UCSD-AML1 (cell line): ENCODE measurements around the gene FABP7.

Experiments used
- DNase-seq: peaks from one replicate; lab custom pipeline; 2025; ENCODE audit not compliant: unreplicated experiment; lab: John Stamatoyannopoulos, UW

Gene FABP7

DNA sequence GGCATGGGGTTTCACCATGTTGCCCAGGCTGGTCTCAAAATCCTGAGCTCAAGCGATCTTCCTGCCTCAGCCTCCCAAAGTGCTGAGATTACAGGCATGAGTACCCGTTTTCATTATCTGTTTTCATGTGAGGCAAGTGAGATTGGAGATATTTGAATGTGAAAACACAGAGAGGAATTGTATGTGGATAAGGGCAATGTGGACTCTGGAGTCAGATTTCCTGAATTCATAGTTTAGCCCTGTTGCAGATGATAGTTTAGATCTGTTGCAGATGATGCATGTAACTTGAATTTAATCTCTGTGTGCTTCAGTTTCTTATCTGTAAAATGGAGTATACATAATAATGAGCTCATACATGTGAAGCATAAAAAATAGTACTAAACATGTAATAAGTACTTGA lies 13.2 kb downstream of the FABP7 start:
- DNase-seq = no peak

DNA sequence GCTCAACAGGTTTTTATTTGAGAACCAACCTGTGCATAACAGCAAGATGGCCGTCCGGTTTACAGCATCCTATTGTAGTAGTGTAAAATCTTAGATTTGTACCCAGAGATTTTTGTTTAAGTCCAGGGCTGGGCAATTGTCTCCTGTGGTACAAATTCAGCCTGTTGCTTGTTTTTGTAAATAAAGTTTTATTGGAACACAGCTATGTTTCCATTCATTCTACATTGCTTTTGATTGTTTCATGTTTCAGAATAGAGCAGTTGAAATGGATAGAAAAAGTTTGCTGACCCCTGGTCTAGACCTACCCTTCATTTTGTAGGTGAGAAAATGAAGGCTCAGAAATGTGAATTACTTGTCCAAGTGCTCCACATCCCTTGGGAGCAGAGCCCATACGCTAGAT lies 18.0 kb downstream of the FABP7 start:
- DNase-seq = no peak

DNA sequence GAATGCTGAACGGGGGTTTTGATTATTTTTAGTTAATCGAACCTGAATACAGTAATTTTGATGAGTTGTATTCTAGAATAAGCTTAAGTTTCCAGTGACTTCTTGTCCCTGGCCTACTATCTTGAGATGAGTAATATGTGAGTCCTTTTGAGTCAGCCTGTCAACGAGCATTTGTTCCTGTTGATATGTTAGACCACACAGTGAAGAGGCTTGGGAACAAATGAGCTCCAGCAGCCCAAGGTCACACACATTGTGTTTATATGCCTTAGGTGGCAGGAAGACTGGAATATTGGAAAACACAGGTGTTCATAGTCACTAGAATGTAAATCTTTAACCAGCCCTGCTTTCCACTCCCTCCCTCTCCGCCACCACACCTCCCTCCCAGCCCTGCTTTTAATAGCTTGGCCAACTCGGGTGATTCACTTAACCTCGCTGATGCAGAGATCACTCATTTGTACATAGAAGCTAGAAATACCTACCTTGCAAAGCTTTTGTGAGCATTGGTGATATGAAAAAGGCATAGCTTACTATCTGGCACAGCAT lies 18.7 kb downstream of the FABP7 start:
- no peak for DNase-seq

DNA sequence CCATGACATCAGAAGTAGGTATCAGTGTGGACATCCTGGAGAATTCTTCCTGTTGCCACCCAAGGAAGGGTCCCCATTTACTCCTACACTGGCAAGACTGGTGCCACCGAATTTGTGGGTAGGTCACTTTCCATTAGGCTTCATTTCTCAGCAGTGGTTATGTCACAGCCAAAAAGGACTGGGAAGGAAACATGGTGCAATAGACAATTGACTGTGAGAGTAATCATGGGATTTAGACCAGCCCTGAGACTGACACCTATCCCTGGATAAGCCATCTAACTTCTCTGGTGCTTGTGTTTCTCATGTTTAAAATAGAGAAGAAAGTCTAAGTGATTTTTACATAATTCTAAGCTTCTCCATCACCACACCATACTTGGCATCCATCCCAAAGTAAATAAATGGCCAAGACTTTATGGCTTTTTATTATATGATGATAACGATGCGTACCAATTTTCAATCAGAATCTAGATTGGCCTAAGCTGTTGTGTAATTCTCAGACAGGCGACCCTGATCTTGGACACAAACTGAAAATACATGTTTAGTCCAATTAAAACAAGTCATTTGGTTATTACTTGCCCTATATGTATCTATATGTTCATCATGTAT lies 19.7 kb downstream of the FABP7 start:
- no peak for DNase-seq

DNA sequence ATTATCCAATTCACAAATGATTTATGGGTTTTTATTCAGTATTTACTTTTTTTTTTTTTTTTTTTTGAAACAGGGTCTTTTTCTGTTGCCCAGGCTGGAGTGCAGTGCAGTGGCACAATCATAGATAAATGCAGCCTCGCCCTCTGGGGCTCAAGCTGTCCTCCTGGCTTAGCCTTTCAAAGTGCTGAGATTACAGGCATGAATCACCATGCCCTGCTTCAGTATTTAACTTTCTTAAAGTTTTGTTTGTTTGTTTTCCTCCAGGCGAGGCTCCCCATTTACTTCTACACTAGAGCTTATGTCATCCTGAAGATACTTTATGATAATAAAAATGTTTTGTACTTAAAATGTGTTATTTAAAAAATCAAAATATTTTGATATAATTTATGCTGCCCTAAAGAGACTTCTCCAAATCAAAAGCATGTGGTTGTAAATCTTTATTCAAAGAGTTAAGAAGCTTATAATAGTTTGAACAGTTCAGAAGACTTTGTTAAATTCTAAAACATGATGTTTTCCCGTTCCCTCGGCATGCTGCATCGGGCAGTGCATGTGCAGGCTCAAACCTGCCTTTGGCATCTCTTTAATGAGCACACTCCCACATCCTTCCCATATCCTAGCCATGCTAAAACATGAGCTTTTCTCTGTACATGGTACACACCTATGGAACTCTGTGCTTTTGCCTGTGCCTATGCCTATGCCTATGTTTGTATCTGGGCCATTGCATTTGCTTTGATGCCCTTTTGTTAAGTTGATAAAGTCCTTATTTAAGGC lies 20.6 kb downstream of the FABP7 start:
- DNase-seq = no peak

DNA sequence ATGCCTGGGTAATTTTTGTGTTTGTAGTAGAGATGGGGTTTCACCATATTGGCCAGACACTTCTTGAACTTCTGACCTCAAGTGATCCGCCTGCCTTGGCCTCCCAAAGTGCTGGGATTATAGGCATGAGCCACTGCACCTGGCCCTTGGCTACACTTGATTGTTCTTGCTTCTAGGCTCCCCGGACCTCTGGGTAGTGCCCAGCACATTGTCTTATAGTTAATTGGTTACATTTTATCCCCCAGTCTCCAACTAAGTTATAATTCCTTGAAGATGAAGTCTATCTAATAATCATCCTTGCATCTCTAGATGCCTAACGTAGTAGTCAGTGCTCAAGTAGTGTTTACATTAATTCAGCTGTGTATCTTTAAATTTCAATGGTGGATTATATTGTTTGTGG lies 21.4 kb downstream of the FABP7 start:
- DNase-seq = no peak

DNA sequence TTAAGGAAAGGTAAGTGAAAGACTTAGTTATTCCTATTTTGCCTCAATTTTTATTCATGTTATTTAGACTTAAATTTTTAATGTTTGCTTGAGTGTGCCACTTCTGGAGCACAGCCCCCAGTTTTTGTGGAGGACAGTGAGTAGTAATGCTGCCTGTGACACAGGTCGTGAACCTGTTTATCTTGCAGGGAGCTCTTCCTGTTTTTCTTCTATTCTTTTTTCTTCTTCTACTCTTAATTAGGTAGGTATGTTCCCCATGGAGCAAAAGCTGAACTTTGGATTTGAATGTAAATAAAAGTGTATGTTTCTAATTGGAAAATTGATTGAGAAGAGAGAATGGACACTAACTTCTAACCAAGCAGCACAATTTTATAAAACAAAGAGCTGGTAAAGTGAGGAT lies 21.9 kb downstream of the FABP7 start:
- no peak for DNase-seq

DNA sequence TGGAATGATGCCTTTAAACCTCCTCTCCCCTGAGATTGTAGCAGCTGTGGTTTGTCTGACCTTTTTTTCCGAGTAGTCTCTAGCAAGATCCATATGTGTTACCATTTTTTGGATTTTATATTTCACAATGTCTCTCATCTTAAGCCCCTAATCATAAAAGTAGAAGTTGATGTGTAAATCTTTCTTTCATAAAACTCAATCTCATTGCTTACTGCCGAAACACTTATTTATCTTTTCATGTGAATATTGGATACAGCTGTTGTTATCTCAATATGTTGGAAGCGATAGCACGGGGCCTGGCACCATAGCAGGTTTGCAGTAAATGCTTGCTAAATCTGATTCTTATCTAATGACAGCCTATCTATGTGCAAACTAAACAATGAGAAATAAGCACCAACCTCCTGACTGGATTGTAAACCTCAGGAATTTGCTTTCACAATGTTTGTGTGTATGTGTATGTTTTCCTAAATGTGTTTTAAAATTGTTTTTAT lies 23.7 kb downstream of the FABP7 start:
- no peak for DNase-seq

DNA sequence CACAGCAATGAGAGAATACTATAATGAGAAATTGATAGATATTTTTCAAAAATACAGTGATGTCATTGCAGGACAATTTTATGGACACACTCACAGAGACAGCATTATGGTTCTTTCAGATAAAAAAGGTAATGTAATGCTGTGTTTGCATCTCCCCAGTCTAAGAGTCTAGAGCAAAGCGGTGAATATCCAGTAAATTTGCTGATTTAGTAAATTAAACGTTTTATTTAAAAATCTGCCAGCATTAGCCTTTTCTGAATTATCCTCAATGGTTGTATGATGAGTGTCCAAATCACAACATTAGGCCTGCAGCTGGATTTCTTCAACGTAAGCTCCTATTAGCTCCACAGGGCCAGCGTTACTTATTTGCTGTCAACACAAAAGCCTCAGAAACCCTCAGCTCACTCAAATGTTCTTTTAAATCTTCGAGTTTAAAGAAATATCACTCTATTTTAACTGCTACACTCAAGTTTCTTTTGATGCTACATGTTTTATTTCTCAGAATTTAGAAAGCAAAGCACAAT lies 25.5 kb downstream of the FABP7 start:
- no peak for DNase-seq

DNA sequence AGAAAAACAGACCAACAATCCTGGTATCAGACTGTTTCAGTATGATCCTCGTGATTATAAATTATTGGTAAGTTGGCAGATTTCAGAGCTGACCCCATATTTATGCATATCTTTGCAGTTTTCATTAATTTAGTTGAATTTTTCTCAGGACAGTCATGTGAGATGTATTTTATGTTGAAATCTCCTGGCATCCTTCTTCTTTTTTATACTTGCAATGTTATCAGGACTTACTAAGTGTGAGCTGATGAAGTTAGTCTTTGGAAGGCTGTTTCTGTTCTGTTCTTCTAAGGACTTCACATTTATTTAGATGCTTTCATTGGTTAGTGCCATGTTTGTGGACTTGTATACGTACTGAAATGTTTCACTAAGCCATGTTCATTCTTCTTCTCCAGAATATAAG lies 26.8 kb downstream of the FABP7 start:
- DNase-seq = no peak

DNA sequence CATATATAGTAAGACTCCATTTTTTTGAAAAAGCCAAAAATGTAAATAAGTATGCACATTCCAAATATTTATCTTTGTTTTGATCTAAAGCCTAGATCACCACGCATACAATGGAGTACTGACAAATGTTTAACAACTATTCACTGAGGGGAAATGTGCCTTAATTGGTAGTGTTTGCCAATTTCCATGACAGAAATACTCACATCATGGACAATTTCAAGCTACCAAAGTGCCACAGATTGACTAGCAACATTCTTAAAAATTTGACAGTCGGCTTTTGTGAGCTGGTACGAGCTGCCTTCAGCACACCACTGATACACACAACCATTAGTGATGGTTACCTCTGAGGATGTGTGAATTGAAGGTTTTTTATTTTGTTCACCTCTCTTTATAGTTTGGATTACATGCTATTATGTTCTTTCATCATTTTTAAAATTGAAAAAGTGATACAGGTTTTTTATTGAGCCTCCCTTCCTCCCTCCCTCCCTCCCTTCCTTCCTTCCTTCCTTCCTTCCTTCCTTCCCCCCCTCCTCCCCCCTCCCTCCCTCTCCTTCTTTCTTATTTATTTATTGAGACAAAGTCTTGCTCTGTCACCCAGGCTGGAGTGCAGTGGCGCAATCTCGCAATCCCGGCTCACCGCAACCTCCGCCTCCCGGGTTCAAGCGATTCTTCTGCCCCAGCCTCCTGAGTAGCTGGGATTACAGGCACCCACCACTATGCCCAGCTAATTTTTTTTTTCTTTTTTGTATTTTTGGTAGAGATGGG lies 28.8 kb downstream of the FABP7 start:
- DNase-seq = no peak

DNA sequence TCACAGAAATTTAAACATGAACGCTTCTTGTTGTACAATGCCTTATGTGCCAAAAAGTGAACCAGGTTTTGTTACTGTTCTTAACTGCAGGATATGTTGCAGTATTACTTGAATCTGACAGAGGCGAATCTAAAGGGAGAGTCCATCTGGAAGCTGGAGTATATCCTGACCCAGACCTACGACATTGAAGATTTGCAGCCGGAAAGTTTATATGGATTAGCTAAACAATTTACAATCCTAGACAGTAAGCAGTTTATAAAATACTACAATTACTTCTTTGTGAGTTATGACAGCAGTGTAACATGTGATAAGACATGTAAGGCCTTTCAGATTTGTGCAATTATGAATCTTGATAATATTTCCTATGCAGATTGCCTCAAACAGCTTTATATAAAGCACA lies 29.5 kb downstream of the FABP7 start:
- DNase-seq = no peak

DNA sequence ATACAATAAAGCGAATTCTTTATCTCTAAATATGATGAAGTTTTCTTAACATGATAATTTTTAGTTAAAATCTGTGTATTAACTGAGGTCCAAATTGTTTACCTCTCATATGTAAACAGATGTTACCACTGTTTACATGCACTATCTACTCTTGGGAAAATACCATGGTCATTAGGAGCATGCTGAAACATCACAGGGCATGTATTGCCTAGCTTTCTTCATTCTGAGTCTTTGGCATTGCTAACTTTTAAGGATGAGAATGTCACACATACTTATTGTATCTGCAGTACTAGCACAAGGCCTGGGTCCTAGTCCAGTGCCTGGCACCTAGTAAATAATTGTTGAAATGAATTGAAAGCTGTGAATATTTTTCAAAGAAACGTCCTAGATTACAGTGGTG lies 30.2 kb downstream of the FABP7 start:
- no peak for DNase-seq

DNA sequence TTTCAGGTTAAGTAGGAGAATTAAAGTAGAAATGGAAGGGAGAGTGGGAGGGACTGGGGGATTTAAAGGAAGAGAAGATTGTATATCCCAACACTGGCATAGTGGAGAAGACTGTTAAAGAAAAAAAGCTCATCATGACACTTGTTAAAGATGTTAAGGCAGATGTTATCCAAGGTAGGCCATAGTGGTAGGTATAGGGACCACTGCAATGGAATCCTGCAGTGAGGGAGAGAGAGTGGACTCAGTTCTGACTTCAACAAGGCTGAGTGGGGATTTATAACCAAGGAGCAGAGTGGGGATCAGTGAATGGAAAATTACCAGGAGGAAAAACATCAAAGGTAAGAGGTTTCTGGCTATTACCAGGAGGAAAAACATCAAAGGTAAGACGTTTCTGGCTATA lies 30.7 kb downstream of the FABP7 start:
- no peak for DNase-seq

DNA sequence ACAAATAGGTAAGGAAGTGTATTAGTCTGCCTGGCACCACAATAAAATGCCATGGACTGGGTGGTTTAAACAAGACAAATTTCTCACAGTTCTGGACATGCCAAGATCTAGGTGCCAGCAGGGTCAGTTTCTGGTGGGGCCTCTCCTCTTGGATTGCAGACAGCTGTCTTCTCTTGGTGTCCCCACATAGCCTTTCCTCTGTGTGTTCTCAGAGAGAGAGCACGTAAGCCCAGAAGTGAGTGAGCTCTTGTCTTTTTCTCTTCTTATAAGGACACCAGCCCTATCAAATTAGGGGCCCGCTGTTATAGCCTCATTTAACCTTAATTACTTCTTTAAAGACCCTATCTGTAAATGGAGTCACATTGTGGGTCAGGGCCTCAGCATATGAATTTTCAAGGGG lies 37.8 kb downstream of the FABP7 start:
- no peak for DNase-seq

DNA sequence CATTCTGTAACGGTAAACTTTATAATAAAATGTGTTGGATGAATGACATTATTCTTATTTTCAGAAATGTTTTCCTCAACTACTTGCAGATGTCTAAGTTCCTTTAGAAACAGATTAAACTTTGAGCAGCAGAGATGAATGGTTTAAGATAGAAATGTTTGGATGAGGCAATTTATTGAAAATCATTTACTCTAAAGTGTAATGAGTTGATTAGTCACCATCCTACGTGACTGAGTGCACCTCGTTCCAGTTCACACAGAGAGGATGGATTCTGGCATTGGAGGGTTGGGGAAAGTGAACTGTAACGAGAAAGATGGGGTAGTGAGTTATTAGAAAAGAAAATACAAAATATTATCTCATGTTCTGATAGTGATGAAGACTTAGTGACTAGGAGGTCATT lies 38.2 kb downstream of the FABP7 start:
- DNase-seq = no peak

DNA sequence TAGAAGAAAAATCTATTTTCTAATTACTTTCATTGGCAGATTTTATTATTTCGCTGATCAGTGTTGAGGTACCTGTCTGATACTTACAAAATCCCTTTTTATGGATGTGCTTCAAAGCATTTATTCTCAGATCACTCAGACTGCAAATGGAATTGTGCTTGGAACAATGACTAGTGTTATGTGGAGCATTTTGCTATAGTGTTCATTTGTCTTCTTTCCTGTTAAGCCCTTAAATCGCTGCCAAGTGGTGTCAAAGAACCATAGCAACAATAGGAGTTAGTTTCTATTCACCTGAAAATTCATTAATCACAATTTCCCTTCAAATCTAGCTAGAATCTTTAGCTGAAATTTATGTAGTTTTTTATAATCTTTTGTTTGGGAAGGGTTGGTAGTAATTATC lies 39.4 kb downstream of the FABP7 start:
- no peak for DNase-seq

DNA sequence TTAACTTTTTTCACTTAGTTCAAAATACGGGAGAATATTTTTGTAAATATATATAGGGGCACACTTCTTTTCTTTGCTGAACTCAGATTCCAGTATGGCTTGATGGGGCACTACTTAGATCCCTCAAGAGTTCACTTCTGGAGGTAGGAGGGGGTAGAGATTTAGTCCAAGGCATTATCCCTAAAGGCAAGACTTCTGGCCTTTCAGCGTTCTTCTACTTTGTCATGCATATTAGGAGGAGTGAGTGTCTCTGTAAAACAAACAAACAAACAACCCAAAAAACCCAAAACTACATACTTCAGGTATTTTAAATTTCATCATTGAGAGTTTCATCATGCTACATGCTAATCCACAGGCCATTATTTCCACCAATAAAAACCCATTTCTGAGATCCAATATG lies 41.6 kb downstream of the FABP7 start:
- DNase-seq = no peak

DNA sequence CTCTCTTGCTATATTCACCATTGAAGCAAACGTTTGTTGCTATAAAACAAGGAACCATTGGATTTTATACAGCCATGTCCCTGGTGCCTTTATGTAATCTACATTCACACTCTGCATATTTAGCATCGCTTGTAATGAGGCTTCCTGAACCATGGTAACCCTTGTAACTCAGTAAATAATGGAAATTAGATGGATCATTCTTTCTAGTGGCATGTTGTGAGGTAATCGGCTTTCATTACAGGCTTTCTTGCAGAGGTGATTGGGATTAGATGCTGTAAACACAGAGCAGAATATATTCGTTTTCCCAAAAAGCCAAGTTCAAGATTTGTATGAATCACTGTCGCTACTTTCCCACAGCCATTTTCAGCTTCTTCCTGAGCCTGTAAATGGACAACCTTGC lies 45.6 kb downstream of the FABP7 start:
- no peak for DNase-seq

DNA sequence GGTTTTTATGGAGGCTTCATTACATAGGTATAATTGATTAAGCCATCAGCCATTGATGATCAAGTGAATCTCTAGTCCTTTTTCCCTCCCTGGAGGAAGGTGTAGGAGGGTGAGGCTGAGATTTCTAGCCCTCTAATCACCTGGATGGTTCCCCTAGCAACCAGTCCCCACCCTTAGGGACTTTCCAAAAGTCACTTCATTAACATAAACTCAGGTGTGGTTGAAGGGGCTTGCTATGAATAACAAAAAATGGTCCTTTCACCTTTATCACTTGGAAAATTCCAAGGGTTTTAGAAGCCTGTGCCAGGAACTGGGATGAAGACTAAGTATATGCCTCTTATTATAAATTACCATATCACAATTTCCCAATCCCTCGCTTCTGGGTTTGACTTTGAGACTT lies 49.9 kb downstream of the FABP7 start:
- DNase-seq = no peak

DNA sequence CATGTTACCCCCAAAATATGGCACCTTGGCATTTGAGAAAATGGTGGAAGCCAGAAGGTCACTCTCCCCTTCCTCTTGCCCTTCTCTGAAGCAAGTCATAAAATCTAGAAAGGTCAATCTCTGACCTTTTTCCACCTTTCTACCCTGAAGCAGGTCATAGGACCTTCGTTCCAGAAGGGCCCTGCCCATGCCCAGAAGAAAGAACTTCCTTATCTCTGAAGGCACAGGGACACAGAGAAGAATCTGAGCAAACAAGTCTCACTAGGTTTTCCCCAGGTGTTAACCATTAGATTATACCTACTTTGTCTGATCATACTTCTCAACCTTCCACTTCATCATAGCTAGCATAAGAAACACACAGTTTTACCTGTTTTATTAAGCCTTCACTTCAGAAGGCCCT lies 52.0 kb downstream of the FABP7 start:
- DNase-seq = no peak

DNA sequence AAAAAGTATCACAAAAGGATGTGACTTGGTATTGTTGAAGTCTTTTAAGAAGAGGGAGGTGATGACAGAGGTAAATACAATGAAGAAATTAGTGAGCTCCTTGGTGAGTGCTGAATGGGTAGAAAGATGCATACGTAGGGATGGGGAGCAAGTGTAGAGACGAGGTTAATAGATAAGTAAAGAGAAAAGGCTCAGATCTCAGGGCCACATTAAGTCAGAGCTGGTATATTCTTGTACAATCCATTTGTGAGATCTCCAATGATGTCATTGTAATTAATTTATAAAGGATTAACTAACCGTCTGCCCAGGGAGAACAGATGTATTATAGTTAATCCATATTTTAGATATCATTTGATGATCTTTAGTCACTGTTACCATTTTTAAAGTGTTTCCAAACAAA lies 52.9 kb downstream of the FABP7 start:
- DNase-seq = no peak
